Retinal pigment epithelial cell (primary cell): ENCODE results near the gene CACNA2D3.
A peak's percentile ranks its signal among the peaks of the same experiment; 100 is the strongest.

Experiments
- DNase-seq: peaks from one replicate; pipeline ENCODE4 v3.0.0-alpha.2; 2010; ENCODE audit warnings: low read depth
- H3K4me3 ChIP-seq: 2 replicates; pipeline ENCODE4 v1.5.1; 2011; ENCODE audit warnings: mild to moderate bottlenecking, low read length, control low read depth, moderate library complexity
- TF ChIP-seq, protein P1 (sequence below): conservative IDR thresholded peaks from 2 replicates; pipeline ENCODE4 v1.5.1; 2011; ENCODE audit warnings: low read depth, low read length, control low read depth, inconsistent platforms

The CACNA2D3 gene

DNA sequence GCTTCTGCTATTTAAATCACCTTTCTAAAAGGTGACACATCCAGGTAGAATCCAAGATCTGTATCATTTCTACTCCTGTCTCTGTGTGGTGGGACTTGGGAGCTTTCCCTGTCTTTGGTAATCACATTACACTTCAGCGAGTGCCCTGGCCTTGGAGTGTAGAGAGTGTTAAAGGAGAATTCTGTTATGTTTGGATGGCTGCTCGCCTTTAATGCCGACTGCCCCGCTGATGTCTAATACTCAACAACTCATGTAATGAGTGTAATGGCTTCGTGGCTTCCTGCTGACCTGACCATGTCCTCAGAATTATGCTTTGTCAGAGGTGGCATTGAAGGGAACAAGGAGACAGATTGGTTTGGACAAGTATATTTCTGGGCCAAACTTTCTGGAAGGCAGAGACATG is 871.8 kb downstream of the CACNA2D3 start:
- DNase-seq: peak; percentile 20
- TF ChIP-seq, protein P1, sequence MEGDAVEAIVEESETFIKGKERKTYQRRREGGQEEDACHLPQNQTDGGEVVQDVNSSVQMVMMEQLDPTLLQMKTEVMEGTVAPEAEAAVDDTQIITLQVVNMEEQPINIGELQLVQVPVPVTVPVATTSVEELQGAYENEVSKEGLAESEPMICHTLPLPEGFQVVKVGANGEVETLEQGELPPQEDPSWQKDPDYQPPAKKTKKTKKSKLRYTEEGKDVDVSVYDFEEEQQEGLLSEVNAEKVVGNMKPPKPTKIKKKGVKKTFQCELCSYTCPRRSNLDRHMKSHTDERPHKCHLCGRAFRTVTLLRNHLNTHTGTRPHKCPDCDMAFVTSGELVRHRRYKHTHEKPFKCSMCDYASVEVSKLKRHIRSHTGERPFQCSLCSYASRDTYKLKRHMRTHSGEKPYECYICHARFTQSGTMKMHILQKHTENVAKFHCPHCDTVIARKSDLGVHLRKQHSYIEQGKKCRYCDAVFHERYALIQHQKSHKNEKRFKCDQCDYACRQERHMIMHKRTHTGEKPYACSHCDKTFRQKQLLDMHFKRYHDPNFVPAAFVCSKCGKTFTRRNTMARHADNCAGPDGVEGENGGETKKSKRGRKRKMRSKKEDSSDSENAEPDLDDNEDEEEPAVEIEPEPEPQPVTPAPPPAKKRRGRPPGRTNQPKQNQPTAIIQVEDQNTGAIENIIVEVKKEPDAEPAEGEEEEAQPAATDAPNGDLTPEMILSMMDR: no peak
- H3K4me3 ChIP-seq: no peak overlapping the region

DNA sequence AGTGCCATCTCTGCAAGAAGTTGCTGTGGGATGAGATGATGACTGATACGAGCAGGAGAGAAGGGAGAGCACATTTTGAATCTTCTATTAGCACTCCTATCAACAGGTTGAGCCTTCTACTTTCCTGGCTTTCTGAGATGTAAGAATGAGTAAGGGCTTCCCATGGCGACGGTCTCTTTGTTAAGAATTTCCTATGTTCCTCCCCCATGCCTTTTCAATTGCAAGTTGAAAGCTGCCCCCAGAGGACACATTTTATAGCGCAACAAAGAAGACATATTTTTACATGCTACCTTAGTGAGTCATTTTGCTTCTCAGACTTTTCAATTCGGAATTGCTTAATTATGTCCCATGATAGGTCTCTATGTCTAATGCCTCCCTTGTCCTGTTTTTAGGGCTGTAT is 876.8 kb downstream of the CACNA2D3 start:
- peak; percentile 84 for DNase-seq
- TF ChIP-seq, protein P1: peak; percentile 59
- H3K4me3 ChIP-seq: no peak overlapping the region

DNA sequence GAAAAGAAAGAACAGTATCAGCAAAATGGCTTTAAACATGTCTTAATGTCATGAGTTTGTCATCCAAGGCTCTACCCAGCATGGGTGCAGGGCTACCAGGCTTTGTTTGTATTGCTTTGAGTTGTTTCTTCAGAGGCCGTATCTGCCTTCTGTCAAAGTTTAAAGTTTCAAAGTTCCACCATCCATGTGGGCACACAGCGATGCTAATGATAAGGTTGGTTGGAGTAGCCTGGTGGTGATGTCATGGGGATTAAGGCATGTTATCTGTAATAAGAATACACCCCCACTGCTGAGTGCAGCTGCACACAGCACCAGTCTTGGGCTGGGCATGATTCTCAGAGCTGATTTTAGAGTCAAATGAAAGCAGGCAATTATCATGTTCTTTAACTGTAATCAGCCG is 877.5 kb downstream of the CACNA2D3 start:
- peak; percentile 46 for DNase-seq
- no peak overlapping the region for H3K4me3 ChIP-seq
- TF ChIP-seq, protein P1: no peak

DNA sequence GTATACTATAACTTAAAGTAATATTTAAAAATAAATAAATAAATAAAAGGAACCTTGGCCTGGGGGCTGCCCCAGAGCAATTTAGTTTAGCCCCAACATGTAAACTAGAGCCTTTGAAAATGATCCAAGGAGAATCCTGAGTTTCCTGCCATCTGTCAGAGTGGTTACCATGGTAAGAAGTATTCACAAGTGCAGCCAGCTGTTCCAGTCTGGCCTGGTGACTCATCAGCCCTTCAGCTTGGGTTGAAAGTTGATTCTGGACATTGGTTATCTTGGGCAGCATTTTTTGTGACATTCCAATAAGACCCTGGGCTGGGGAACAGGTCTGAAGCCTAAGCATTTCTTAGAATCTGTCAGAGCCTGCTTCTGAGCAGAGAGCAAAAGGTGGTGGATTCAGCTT is 878.2 kb downstream of the CACNA2D3 start:
- TF ChIP-seq, protein P1: no peak
- peak; percentile 72 for DNase-seq
- H3K4me3 ChIP-seq: no peak overlapping the region

DNA sequence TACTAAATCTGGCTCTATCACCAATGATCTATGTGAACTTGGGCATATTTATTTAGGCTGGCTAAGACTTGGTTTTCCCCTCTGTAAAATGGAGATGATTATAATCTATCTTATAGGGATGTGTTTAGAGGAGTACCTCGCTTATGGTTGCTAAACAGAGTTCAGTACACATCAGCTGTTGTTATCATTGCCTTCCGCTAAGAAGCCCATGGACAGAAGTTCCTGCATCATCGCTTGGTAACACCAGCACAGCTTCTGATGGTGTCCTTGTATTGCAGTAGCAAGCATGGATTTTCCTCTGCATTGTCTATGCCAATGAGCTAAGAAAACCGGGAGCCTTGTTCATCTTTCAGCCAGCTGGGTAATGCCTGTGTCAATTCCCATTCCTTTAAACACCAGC is 878.6 kb downstream of the CACNA2D3 start:
- no peak for DNase-seq
- TF ChIP-seq, protein P1: no peak
- H3K4me3 ChIP-seq: no peak overlapping the region

DNA sequence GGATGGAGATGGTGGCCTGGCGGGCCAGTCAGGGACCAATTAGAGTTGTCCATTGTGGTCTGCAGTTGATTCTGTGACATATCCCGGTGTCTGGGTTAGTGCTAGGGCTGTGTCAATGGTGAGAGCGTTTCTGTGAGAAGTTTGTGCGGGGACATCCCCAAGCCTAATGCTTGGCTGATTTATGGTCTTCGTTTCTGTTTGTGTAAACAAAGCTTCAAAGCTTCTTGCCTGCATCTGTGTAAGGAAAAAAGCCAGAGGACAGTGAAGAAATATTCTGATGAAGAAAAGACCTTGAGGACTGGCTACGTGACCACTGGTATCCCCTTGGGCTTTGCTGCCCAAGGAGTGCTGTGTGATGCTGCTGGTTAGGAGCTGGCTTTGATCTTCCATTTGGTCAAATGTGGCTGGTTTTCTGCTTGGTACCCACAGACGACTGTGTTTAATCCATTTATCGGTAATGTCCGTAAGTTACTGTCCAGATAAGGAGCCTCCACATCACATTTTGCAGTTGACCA is 880.1 kb downstream of the CACNA2D3 start:
- TF ChIP-seq, protein P1: no peak
- H3K4me3 ChIP-seq: no peak overlapping the region
- DNase-seq: no peak

DNA sequence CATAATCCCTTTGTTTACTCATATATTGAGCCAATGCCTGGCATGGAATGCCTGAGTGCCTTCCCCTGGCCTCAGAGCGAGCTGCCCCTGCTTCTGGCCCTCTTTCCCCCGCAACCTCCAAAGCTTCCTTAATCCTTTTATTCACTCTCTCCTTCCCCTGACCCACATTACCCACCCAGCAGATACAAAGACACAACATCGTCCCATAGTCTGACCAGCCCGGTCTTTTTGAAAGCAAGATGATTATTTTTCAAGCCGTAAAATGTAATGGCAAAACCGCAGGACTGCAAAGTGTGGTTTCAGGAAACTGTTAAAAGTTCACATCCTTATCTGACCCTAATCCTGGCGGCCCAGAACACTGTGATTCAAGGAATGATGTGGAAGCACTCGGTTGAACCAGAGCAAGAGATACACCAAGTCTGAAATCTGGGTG is 883.9 kb downstream of the CACNA2D3 start:
- peak; percentile 43 for DNase-seq
- TF ChIP-seq, protein P1: no peak
- peak overlapping the region; percentile 19 for H3K4me3 ChIP-seq
